GM18873 (cell line): ENCODE measurements around the gene METRN.

Source experiments
- ATAC-seq: cut with Tn5 transposase; IDR thresholded peaks from one replicate; pipeline ENCODE4 v1.9.1; 2021; ENCODE audit warnings: mild to moderate bottlenecking, moderate library complexity, moderate number of reproducible peaks; ENCODE audit not compliant: unreplicated experiment, low FRiP score

Gene METRN

DNA sequence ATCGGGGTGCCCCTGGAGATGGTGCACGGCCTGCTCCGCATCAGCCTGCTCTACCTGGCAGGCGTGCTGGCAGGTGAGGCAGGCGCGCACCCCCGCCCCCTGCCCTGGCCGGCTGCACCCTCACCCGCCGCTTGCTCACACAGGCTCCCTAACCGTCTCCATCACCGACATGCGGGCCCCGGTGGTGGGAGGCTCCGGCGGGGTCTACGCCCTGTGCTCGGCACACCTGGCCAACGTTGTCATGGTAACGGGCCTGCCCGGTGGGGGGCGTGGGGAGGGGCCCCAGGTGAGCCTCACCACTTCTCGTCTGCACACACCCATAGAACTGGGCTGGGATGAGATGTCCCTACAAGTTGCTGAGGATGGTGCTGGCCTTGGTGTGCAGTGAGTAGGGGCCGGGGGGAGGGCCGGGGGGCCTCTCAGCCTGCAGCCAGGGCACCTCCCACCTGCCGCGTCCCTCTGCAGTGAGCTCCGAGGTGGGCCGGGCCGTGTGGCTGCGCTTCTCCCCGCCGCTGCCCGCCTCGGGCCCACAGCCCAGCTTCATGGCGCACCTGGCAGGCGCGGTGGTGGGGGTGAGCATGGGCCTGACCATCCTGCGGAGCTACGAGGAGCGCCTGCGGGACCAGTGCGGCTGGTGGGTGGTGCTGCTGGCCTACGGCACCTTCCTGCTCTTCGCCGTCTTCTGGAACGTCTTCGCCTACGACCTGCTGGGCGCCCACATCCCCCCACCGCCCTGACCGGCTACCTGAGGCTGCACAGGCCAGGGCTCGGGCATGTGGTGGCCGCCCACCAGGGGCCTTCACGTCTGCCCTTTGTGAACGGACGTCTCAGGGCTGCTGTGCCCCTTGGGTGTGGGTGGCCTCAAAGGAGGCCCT lies 37.4 kb upstream of the METRN start:
- no peak for ATAC-seq

DNA sequence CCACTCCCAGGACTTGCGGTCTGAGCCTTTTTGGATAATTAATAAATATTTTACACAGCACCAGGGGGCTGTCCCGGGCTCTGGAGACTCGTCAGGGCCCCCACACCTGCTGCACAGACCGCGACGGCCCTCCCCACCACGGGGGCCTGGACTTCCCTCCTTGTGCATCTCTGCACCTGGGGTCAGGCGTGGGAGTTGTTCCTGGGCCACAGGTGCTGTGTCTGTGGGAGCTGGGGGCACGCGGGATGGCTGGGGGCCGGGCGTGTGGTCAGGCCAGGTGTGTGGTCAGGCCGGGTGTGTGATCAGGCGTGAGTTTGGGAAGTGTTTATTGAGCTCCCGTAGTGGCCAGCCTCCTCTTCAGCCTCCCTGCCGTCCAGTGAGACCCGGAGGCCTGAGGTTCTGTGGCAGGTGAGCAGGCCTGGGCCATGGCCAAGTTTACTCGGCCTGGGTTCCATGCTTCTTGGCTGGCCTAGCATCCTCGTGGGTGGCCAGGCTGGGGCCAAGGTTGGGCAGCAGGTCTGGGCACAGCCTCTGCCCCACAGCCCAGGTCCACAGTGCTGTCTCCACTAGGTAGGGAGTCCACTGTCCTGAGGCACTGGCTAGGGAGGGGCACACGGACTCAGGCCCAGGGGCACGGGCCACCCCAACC lies 36.6 kb upstream of the METRN start:
- ATAC-seq = no peak

DNA sequence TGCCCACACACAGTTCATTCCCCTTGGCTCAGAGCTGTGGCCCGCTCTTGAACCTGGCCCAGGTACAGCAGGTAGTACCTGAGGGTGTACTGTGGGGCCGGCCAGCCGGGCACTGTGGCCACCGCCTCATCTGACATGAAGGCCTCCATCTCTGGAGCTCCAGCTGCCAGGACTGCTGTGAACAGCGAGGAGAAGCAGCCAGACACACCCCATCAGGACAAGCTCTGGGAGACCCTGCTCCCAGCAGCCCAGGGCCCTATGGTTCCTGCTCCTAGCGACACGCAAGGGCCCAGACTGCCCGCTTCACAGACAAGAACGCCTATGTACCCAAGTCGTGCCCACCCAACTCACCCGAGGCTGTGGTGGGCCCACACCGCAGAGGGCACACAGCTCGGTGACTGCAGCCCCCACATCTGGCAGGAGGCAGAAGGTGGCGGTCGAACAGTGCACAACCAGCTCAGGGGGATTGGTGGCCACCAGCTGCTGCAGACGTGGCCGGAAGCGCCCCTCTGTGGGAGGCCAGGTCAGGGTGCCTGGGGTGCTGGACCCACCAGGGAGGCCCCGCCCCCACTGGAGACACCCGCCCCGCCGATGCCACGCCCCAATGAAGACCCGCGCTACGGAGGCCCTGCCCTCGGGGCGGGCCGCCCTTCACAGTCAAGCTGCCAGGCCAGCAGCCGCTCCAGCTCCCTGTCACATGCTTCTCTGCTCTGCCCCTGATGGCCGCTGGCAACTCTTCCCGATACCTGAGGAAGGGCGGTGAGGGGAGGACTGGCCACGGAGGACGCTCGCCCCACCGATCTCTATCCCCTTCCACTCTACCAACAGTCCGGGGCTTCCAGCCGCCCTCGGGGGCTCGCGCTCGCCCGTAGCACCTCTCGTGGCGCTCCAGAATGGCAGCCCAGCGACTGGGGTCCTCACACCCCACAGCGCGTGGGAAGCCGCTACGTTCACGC lies 35.8 kb upstream of the METRN start:
- ATAC-seq = no peak

DNA sequence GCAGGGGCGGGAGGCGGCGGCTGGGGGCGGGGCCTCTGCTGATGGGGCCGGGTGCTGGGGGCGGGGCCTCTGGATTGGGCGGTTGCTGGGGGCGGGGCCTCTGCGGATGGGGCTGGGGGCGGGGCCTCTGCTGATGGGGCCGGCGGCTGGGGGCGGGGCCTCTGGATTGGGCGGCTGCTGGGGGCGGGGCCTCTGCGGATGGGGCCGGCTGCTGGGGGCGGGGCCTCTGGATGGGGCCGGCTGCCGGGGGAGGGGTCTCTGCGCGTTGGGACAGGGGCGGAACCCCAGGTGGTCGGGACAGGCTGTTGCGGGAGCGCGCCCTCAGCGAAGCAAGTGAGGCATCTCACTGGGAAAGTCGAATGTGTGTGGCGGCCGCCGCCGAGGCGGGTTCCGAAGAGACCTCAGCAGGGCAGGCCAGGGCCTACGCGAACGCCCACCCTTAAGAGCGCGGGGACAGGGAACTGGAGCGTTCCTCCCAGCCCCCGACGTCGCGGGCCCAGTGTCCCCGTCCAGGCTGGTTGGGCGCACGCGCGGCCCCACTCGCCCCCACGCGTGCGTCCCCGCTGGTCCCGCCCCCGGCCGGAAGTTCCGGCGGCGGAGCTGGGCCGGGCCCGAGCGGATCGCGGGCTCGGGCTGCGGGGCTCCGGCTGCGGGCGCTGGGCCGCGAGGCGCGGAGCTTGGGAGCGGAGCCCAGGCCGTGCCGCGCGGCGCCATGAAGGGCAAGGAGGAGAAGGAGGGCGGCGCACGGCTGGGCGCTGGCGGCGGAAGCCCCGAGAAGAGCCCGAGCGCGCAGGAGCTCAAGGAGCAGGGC lies 34.9 kb upstream of the METRN start, which contains the start of gene STUB1:
Gene STUB1, plus strand, starts transcription at position 597 of the 811 bp plus-strand sequence. Its CDS starts 116 bp downstream, at position 713.
- ATAC-seq = no peak

DNA sequence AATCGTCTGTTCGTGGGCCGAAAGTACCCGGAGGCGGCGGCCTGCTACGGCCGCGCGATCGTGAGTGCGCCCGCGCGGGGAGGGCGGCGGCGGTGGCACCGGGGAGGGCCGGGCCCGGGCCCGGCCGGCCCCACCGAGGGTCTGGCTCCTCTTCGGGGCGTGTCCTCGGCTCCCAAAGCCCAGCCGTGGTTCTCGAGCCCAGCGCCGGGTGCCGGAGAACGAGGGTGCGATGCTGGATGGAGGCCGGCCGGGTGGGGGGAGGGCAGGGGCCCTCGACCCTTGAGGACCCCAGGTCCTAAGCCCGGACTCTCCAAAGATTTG lies 34.3 kb upstream of the METRN start:
- no peak for ATAC-seq

DNA sequence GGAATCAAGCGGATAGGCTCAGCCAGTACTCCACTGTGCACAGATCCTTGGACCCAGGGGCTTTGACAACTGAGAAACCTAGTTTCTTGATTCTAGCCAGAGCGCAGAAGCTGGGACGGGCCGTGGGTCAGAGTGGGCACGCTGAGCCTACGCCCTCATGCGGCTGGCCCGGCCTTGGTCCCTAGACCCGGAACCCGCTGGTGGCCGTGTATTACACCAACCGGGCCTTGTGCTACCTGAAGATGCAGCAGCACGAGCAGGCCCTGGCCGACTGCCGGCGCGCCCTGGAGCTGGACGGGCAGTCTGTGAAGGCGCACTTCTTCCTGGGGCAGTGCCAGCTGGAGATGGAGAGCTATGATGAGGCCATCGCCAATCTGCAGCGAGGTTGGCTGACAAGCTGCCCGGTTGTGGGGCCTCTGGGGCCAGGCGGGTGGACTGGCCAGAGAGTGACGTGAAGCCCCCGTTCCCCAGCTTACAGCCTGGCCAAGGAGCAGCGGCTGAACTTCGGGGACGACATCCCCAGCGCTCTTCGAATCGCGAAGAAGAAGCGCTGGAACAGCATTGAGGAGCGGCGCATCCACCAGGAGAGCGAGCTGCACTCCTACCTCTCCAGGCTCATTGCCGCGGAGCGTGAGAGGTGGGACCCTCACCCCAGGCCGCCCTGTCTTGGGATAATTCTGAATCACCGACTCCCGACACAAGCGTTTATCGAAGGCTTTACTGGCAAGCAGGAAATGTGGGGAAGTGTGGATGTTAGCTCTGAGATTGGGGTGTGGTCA lies 33.8 kb upstream of the METRN start:
- no peak for ATAC-seq

DNA sequence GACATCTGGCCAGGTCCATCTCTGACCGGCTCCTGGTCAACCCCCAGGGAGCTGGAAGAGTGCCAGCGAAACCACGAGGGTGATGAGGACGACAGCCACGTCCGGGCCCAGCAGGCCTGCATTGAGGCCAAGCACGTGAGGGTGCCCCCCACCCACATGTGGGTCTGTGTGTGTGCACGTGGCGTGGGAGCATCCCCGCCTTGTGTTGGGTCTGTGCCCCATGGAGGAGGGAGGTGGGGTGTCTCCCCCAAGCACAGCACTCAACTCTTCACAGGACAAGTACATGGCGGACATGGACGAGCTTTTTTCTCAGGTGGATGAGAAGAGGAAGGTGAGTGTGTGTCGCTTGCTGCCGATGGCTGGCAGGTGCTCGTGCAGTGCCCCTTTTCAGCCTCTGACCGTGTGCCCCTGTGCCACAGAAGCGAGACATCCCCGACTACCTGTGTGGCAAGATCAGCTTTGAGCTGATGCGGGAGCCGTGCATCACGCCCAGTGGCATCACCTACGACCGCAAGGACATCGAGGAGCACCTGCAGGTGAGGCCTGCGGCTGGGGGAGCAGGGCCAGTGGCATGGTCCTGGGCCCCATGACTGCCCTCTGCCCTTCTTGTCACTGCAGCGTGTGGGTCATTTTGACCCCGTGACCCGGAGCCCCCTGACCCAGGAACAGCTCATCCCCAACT lies 33.0 kb upstream of the METRN start:
- no peak for ATAC-seq

DNA sequence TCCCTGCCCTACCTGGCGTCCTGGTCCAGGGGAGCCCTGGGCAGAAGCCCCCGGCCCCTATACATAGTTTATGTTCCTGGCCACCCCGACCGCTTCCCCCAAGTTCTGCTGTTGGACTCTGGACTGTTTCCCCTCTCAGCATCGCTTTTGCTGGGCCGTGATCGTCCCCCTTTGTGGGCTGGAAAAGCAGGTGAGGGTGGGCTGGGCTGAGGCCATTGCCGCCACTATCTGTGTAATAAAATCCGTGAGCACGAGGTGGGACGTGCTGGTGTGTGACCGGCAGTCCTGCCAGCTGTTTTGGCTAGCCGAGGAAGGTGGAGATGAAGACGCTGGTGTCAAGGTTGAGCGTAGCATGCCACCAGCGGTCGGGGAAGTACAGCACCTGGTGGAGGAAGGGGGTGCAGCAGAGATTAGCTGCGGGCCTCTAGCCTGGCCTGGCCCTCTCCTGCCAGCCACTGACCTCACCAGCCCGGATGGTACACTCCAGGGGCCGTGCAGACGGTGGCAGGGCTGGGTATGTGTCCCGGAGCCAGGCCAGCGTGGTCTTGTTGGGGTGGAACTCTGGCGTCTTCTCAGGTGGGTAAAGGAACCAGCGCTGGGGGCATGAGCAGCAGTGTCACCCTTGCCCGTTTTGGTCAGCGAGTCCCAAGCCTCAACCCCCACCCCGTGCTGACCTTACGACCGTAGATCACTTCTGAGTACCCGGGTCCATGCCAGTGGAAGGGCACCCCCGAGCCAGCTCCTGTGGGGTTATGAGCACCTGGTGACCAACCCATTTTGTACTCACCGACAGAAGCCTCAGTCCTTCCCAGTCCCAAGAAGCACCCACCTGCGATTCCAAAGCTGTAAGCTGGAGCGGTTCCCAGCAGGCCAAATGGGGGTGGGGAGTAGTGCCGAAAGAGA lies 32.2 kb upstream of the METRN start:
- ATAC-seq = no peak

DNA sequence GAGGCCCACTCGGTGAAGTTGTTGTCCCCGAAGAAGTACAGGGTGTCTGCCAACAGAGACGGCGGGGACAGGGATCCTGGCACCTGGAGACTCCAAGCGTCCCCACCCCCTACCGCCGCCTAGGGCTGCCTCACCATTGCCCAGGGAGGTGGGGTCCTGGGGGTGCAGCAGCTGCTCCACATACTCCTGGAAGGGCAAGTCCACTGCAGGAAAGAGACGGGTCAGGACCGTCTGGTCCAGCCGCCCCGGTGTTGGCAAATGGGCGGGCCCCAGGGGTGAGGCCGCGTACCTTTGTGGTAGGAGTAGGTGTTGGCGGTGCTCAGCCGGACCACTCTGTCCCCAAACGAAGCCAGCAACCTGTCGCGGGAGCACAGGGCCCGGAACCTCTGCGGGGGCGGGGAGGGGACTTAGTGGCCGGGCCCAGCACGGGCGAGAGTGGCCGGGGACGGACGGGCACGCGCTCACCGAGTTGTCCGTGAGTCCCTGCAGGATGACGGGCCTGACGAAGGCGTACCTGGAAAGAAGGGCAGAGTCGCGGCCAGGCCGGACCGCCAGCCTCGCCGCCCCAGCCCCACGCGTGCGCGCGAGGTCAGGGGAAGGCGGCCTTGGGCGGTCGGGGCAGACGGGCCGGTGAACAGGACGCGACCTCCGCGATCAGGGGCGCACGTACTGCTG lies 31.4 kb upstream of the METRN start:
- ATAC-seq = no peak

DNA sequence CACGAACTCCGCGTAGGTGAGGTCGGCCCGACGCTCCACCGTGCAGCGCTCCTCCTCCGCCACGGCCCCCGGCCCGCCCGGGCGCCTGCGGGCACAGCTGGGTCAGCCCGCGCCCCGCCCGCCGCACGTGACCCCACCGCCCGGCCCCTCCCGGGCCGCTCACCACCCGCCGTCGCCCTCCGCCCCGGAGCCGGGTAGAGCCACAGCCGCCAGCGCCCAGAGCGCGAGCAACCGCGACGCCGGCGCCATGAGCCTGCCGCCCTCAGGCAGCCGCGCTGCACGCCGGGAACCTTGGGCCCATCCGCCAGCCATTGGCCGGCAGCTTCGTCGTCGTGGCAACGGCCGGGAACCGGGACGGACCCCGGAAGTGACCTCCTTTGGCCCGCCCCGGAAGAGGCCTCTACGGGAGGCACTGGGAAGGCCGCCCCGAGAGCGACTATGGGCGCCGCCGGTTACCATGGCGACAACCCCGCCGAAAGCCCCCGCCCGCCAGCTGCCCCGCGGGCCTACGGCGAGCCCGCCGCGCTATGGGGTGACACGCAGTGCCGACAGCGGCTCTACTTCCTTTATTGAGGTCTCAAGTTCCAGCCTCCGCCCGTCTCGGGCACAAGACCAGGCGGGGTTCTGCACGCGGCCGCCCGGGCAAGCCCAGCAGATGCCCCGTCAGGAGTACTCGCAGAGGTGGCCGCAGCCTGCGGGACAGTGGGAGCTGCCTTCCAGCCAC lies 30.7 kb upstream of the METRN start, which contains the start of gene JMJD8:
Gene JMJD8, minus strand, starts transcription at position 264 of the 724 bp plus-strand sequence. Its CDS starts 15 bp downstream, at position 249.
- ATAC-seq = peak; percentile 64

DNA sequence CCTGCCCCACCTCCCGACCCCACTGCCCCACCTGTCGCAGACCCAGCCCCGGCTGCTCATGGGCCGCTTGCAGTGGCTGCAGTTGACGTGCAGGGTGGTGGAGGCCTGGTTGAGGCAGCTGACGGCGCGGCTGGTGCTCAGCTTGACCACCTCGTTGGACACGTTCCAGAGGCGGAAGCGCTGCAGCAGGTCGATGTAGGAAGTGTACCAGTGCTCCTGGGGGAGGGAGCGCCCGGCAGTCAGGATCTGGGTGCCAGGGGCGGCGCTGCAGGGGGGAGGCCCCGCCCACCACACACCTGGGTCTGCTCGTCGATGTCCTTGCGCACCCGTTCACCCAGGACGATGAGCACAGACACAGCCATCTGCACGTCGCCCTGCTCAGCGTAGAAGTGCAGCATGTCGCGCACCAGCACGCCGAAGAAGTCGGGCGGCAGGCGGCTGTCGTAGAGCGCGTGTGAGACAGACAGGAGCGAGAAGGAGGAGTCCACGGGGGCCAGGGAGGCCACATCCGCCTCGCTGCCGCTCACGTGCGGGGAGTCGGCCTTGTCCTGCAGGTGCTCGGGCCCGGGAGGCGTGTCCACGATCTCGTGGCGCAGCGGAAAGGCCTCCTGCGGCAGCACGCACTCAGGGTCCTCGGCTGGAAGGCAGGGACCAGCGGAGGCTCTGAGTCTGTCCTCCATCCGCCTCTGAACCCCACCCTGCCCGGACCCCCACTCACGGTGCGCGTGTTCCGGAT lies 29.8 kb upstream of the METRN start:
- ATAC-seq = no peak

DNA sequence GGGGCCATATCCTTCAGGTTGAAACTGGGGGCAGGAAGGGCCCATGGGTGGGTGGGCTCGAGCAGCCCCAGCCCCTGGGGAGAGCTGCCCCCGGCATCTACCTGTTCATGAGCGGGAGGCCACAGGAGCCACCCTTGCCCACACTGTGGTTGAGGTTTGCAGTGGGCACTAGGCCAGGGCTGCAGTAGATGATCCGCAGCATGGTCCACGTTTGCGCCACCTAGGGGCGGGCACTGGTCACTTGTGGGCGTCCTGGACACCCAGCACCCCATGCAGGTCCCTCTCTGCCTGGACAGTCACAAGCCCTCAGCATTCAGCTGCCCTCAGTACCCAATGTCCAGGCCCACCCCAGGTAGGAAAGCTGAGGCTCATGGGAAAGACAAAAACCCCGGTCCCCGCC lies 29.0 kb upstream of the METRN start:
- no peak for ATAC-seq

DNA sequence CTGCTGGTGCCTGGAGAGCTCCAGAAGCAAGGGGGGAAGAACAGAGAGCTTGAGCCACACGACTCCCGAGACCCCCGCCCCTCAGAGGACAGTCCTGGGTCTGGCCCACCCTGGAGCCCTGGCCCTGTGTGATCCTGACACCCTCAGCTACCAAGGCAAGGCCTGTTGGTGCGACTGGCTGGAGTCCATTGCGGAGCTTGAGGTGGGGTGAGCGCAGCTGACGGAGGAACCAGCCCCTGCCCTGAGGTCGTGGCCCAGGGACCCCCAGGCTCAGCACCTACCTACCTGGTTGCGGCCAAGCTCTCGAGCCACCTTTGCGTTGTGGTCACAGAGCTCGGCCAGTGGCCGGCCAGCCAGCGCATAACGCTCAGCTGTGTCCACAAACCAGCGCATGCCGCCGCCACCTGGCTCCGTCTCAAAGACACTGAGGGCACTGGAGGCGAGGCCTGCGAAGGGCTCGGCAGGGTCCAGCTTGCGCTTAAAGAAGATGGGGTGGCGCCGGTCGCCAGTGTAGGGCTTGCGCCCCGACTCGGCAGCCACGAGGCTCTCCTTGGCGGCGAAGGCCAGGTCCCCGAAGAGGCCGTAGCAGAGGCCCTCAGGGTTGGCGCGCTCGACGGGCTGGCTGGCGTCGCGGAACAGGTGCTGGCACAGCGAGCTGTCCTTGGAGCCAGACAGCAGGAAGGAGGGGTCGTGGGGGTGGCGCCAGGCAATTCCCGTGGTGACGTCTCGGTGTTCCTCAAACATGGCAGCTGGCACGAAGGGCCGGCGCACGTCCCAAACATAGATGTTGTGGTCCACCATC lies 28.3 kb upstream of the METRN start:
- ATAC-seq = no peak

DNA sequence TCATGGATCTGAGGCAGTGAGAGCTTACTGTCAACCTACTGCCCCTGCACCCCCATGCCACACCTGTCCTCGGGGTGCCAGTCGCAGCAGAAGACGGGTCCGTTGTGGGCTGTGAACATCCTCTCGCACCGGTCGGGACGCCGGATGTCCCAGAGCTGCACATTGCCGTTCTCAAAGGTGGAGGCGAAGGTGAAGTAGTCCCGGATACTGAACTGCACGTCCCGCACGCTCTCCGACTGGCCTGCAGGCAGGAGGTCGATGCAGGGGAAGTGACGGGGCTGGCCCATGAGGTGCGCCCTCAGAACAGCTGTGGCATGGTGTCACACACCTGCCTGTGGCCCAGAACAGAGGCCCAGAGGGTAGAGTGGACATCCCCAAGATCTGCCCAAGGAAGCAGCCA lies 27.4 kb upstream of the METRN start:
- no peak for ATAC-seq
